B cell (primary cell): ENCODE results near the gene TTLL5. TPM values are rescaled to one million over a fixed set of nuclear protein-coding genes. Genes with fewer than 3 reads are reported as not detected.

Source experiments
- ATAC-seq: fragments of 200-7000 bp; cut with Tn5 transposase; one replicate; pipeline ENCODE4 v1.10.0; 2021; ENCODE audit warnings: low read depth, mild to moderate bottlenecking, moderate number of reproducible peaks, moderate library complexity
- CTCF ChIA-PET: fragments of 350-600 bp; sonication (Branson Sonifier 250); formaldehyde crosslinking; loops from one replicate; lab custom pipeline; 2021; ENCODE audit warnings: antibody characterized with exemption, inconsistent platforms; lab: Charles Lee
- POLR2A ChIA-PET: fragments of 350-600 bp; sonication (Branson Sonifier 250); formaldehyde crosslinking; loops from one replicate; lab custom pipeline; 2021; ENCODE audit warnings: antibody characterized with exemption; lab: Charles Lee
- DNase-seq: peaks from one replicate; pipeline ENCODE4 v3.0.0; 2013
- H2AFZ ChIP-seq: 2 replicates; pipeline ENCODE4 v1.6.1; 2012; ENCODE audit warnings: mild to moderate bottlenecking, low read depth, low read length; ENCODE audit not compliant: insufficient read depth, poor library complexity, severe bottlenecking
- H3K27ac ChIP-seq, 2 donors: 1 replicate in 1 of 2; 2 replicates in 1 of 2; pipeline ENCODE4 v1.5.1; 2012 to 2013; ENCODE audit warnings: low read length in 2 of 2, mild to moderate bottlenecking in 2 of 2, moderate library complexity in 1 of 2
- H3K27me3 ChIP-seq, 4 experiments: fragments of 200-600 bp in 1 of 4; sonication (generic) in 1 of 4; replicated peaks in 1 of 4; 1 replicate in 2 of 4; 2 replicates in 2 of 4; pipeline versions ENCODE4 v1.6.1 to v1.7.0; 2013 to 2016; ENCODE audit warnings: low read length in 3 of 4, mild to moderate bottlenecking in 2 of 4, mixed read lengths in 1 of 4, moderate library complexity in 1 of 4; ENCODE audit not compliant: insufficient read depth in 4 of 4, control insufficient read depth in 3 of 4; ENCODE audit errors: control extremely low read depth in 1 of 4
- H3K36me3 ChIP-seq, 2 experiments: replicated peaks in 1 of 2; 1 replicate in 1 of 2; 2 replicates in 1 of 2; pipeline versions ENCODE4 v1.6.1 to v1.7.1; 2013; ENCODE audit warnings: low read length in 1 of 2; ENCODE audit not compliant: insufficient read depth in 2 of 2, control insufficient read depth in 1 of 2; ENCODE audit errors: control extremely low read depth in 1 of 2, extremely low read depth in 1 of 2
- H3K4me1 ChIP-seq, 2 donors: fragments of 200-600 bp in 1 of 2; sonication (generic) in 1 of 2; 1 replicate in 1 of 2; 2 replicates in 1 of 2; pipeline versions ENCODE4 v1.5.1 to v1.6.1; 2013 to 2017; ENCODE audit warnings: low read length in 2 of 2; ENCODE audit not compliant: control insufficient read depth in 2 of 2, insufficient read depth in 2 of 2
- H3K4me2 ChIP-seq: replicated peaks from 2 replicates; pipeline ENCODE3; 2012; ENCODE audit warnings: mild to moderate bottlenecking, low read depth, low read length; ENCODE audit not compliant: poor library complexity, severe bottlenecking
- H3K4me3 ChIP-seq, 5 experiments: fragments of 200-600 bp in 1 of 5; sonication (generic) in 1 of 5; 1 replicate in 3 of 5; 2 replicates in 2 of 5; pipeline versions ENCODE4 v1.5.1 to v1.7.0; 2011 to 2016; ENCODE audit warnings: low read length in 4 of 5, mild to moderate bottlenecking in 4 of 5, low read depth in 2 of 5, control low read depth in 1 of 5, moderate library complexity in 1 of 5; ENCODE audit not compliant: insufficient read depth in 1 of 5; ENCODE audit errors: control extremely low read depth in 1 of 5, extremely low read depth in 1 of 5
- H3K79me2 ChIP-seq: fragments of 200-600 bp; sonication (generic); one replicate; pipeline ENCODE4 v1.6.0; 2016; ENCODE audit warnings: low read length; ENCODE audit not compliant: control insufficient read depth, insufficient read depth
- H3K9ac ChIP-seq: fragments of 200-600 bp; sonication (generic); 2 replicates; pipeline ENCODE4 v1.6.1; 2017; ENCODE audit warnings: mild to moderate bottlenecking, low read length, moderate library complexity
- H3K9me3 ChIP-seq, 3 donors: one replicate each; pipeline versions ENCODE4 v1.6.1 to v1.7.1; 2013; ENCODE audit warnings: low read length in 2 of 3; ENCODE audit not compliant: control insufficient read depth in 2 of 3, insufficient read depth in 1 of 3; ENCODE audit errors: control extremely low read depth in 1 of 3
- H4K20me1 ChIP-seq: 2 replicates; pipeline ENCODE4 v1.6.0; 2012; ENCODE audit warnings: mild to moderate bottlenecking, low read length; ENCODE audit not compliant: insufficient read depth, control insufficient read depth, poor library complexity, severe bottlenecking
- H3K27ac Mint-ChIP-seq: one replicate; pipeline ENCODE4 v1.8.0; 2021; ENCODE audit warnings: mixed read lengths
- H3K27me3 Mint-ChIP-seq: one replicate; pipeline ENCODE4 v1.8.0; 2021; ENCODE audit warnings: mixed read lengths
- H3K4me1 Mint-ChIP-seq: one replicate; pipeline ENCODE4 v1.8.0; 2021; ENCODE audit warnings: mixed read lengths
- H3K4me3 Mint-ChIP-seq: one replicate; pipeline ENCODE4 v1.8.0; 2021; ENCODE audit warnings: mixed read lengths
- H3K9me3 Mint-ChIP-seq: one replicate; pipeline ENCODE4 v1.8.0; 2022; ENCODE audit warnings: mixed read lengths; ENCODE audit not compliant: insufficient read depth
- CTCF ChIP-seq: fragments of 200-600 bp; IDR thresholded peaks from one replicate; pipeline ENCODE4 v1.8.0; 2022; ENCODE audit warnings: antibody characterized with exemption, mild to moderate bottlenecking
- EZH2 ChIP-seq: IDR thresholded peaks from 2 replicates; pipeline ENCODE4 v1.6.1; 2012; ENCODE audit warnings: borderline replicate concordance, low read depth, mild to moderate bottlenecking, moderate library complexity, low read length; ENCODE audit not compliant: insufficient read depth, poor library complexity, severe bottlenecking
- WGBS: methylation state at CpG from one replicate; pipeline ENCODE4 v1.1.5; 2013; ENCODE audit warnings: missing lambda C conversion rate; ENCODE audit not compliant: insufficient coverage; 5-methylcytosine and 5-hydroxymethylcytosine counted together
- intact Hi-C: fragments of 100-400 bp; cut with micrococcal nuclease; formaldehyde crosslinking; loops from one replicate; pipeline ENCODE4 v1.10.0; 2022
- polyA plus RNA-seq: library from polyadenylated mRNA; depleted of rRNA; stranded (reverse); fragments of >200 nt; gene quantifications from 2 replicates; pipeline ENCODE4 v1.2.3, GENCODE V29; 2012
- total RNA-seq, 2 donors: library from RNA; stranded (reverse); fragments of 120-200 nt in 1 of 2; gene quantifications; 1 replicate in 1 of 2; 2 replicates in 1 of 2; pipeline versions ENCODE4 v1.2.3 to v1.2.4, GENCODE V29; 2013 to 2022

The TTLL5 gene
- total and polyA plus RNA-seq, 2 donors (not counting 1 experiment from before 2014, with no cell fraction given), result 10.9 to 50.9 TPM

DNA sequence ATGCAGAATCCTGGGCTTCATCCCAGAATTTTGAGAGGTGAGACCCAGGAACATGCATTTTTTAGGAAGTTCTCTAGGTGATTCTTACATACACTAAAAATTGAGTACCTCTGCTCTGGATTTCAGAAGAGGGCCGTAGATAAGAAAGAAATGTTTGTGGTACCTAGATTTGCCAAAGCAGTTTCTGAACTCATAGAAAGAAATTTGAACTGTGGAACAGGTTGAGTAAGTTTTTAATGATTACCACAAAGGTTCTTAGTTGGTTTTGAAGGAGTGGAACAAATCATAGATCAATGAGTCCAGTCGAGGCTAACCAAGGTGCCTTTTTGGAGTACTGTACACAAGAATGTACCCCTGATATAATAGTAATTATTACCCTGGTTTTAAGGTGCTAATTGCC, 24.9 kb downstream of the TTLL5 start:
- Histone ChIP-seq H3K79me2 (no peaks in the 10 kb centered on the region), H2AFZ (no peak overlapping the region), H3K27ac (no peak overlapping the region), H3K36me3 (peaks cover 11 to 24% of the 10 kb centered on the region in 2 experiments), H3K4me2 (no peak overlapping the region), H4K20me1 (no peaks in the 10 kb centered on the region), H3K9ac (no peak overlapping the region), H3K9me3 (no peaks in the 10 kb centered on the region), H3K4me3 (no peak overlapping the region), H3K4me1 (no peaks in the 10 kb centered on the region), H3K27me3 (no peaks in the 10 kb centered on the region)
- ATAC-seq (no peak), DNase-seq (no peak)
- ChIA-PET CTCF (no interaction called here), POLR2A (no interaction called here)
- Mint-ChIP-seq H3K4me3 (no peak overlapping the region), H3K27me3 (no peaks in the 10 kb centered on the region), H3K9me3 (no peaks in the 10 kb centered on the region), H3K27ac (no peak overlapping the region), H3K4me1 (no peaks in the 10 kb centered on the region)
- TF ChIP-seq EZH2 (no peak), CTCF (no peak)
- intact Hi-C loops, result no loop called here
- no CpG with 5 or more reads among the region's 2 CpGs for whole genome bisulfite sequencing

DNA sequence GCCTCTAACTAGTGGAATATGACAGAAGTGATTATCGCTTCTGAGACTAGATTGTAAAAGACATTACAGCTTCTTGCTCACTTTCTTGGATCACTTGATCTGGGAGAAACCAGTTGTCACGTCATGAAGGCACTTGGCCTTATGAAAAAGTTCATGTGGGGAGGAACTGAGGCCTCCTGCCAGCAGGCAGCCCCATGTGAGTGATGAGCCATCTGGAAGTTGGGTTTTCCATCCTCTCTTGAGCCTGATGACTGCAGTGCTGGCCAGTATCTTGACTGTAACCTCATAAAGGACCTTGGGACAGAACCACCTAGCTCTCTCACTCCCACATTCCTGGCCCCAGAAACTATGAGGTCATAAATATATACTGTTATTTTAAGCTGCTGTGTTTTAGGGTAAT, 28.0 kb downstream of the TTLL5 start:
- no peak overlapping the region for H3K27ac Mint-ChIP-seq
- no peak overlapping the region for H3K4me2 ChIP-seq
- 100% methylated on average over 2 of the region's 2 CpGs for WGBS
- no peak overlapping the region for H2AFZ ChIP-seq
- TF ChIP-seq EZH2 (no peak), CTCF (no peak)
- H3K9me3 Mint-ChIP-seq, result no peaks in the 10 kb centered on the region
- H4K20me1 ChIP-seq, result no peaks in the 10 kb centered on the region
- no peak overlapping the region for H3K9ac ChIP-seq
- no peak for ATAC-seq
- H3K9me3 ChIP-seq, result no peaks in the 10 kb centered on the region
- intact Hi-C loops, result no loop called here
- no peaks in the 10 kb centered on the region for H3K79me2 ChIP-seq
- POLR2A ChIA-PET, result no interaction called here
- peaks cover 11 to 22% of the 10 kb centered on the region in 2 experiments for H3K36me3 ChIP-seq
- no peaks in the 10 kb centered on the region for H3K27me3 ChIP-seq
- no peak overlapping the region for H3K4me3 Mint-ChIP-seq
- H3K4me3 ChIP-seq, result no peak overlapping the region
- CTCF ChIA-PET, result no interaction called here
- H3K4me1 ChIP-seq, result no peaks in the 10 kb centered on the region
- H3K27me3 Mint-ChIP-seq, result no peaks in the 10 kb centered on the region
- no peak for DNase-seq
- H3K27ac ChIP-seq, result no peak overlapping the region
- H3K4me1 Mint-ChIP-seq, result no peaks in the 10 kb centered on the region
